ENCODE results near the gene NCK2.

Gene NCK2

GRCh38 chr2:105734762-105735538, 9.8 kb upstream of the NCK2 start:
- DNase-seq (ENCODE audit: extremely low read depth, low read depth), result no peak
- TF ChIP-seq CTCF (IDR thresholded peaks at IDR 0.05; ENCODE audit: low read depth, low read length), result no peak

GRCh38 chr2:105736145-105736544, 8.6 kb upstream of the NCK2 start:
- no peak for DNase-seq (ENCODE audit: extremely low read depth, low read depth)

GRCh38 chr2:105737980-105738657, 6.6 kb upstream of the NCK2 start:
- no peak for DNase-seq (ENCODE audit: extremely low read depth, low read depth)
- TF ChIP-seq CTCF (IDR thresholded peaks at IDR 0.05; ENCODE audit: low read depth, low read length), result no peak

More at GRCh38 chr2:105736145-105736544, 8.6 kb upstream of the NCK2 start:
- TF ChIP-seq CTCF (IDR thresholded peaks at IDR 0.05; ENCODE audit: low read depth, low read length), result no peak

- DNase-seq (ENCODE audit: extremely low read depth, low read depth), result no peak
- no peak for TF ChIP-seq CTCF (IDR thresholded peaks at IDR 0.05; ENCODE audit: low read depth, low read length)
Measured at GRCh38 chr2:105738658-105739241, 6.0 kb upstream of the NCK2 start.

- TF ChIP-seq CTCF (IDR thresholded peaks at IDR 0.05; ENCODE audit: low read depth, low read length), result no peak
- DNase-seq (ENCODE audit: extremely low read depth, low read depth), result no peak
Measured at GRCh38 chr2:105739426-105739825, 5.3 kb upstream of the NCK2 start.

GRCh38 chr2:105739944-105740530, 4.7 kb upstream of the NCK2 start:
- DNase-seq (ENCODE audit: extremely low read depth, low read depth), result no peak
- TF ChIP-seq CTCF (IDR thresholded peaks at IDR 0.05; ENCODE audit: low read depth, low read length), result no peak

GRCh38 chr2:105741174-105741573, 3.5 kb upstream of the NCK2 start:
- no peak for TF ChIP-seq CTCF (IDR thresholded peaks at IDR 0.05; ENCODE audit: low read depth, low read length)
- no peak for DNase-seq (ENCODE audit: extremely low read depth, low read depth)

Measured in AG09319 (cell line).